Measurements from ENCODE around the gene SLC44A1. TPM values are rescaled to one million over a fixed set of nuclear protein-coding genes. Genes with fewer than 3 reads are reported as not detected.

Gene SLC44A1
- total RNA-seq, 4 donors from 2014 or later: 9.9 to 53.8 (median 40.8) TPM

- no peak overlapping the region for H3K4me3 ChIP-seq
- no peak for DNase-seq
- H3K27me3 ChIP-seq: no peaks in the 10 kb centered on the region
- peaks cover 0 to 11% (median 0%) of the 10 kb centered on the region in 4 donors for H3K4me1 ChIP-seq
- TF ChIP-seq POLR2A (IDR thresholded peaks at IDR 0.05) (no peak), CTCF (IDR thresholded peaks at IDR 0.05) (no peak)
- H3K36me3 ChIP-seq: no peaks in the 10 kb centered on the region
- H3K9me3 ChIP-seq: no peaks in the 10 kb centered on the region
- H3K27ac ChIP-seq: peak overlapping the region in 1 of 4 donors; percentile 32
Observed at GRCh38 chr9:105242062-105242461, 2.4 kb upstream of the SLC44A1 start.

- no peaks in the 10 kb centered on the region for H3K9me3 ChIP-seq
- no peaks in the 10 kb centered on the region for H3K27me3 ChIP-seq
- peaks cover 0 to 15% (median 0%) of the 10 kb centered on the region in 4 donors for H3K4me1 ChIP-seq
- no peak overlapping the region for H3K4me3 ChIP-seq
- TF ChIP-seq CTCF (IDR thresholded peaks at IDR 0.05) (no peak), POLR2A (IDR thresholded peaks at IDR 0.05) (no peak)
- H3K36me3 ChIP-seq: no peaks in the 10 kb centered on the region
- H3K27ac ChIP-seq: peak overlapping the region in 1 of 4 donors; percentile 32
- no peak for DNase-seq
Observed at GRCh38 chr9:105242557-105242956, 1.9 kb upstream of the SLC44A1 start.

- no peak for TF ChIP-seq POLR2A (IDR thresholded peaks at IDR 0.05)
- H3K27ac ChIP-seq: peak overlapping the region in 1 of 4 donors; percentile 32
- no peaks in the 10 kb centered on the region for H3K27me3 ChIP-seq
- no peak for DNase-seq
- H3K9me3 ChIP-seq: no peaks in the 10 kb centered on the region
- H3K4me3 ChIP-seq: no peak overlapping the region
- peaks cover 0 to 21% (median 0%) of the 10 kb centered on the region in 4 donors for H3K4me1 ChIP-seq
- H3K36me3 ChIP-seq: no peaks in the 10 kb centered on the region
Observed at GRCh38 chr9:105243015-105243686, 1.3 kb upstream of the SLC44A1 start.

GRCh38 chr9:105244734-105245028 lies 230 bp downstream of the SLC44A1 start:
- no peaks in the 10 kb centered on the region for H3K9me3 ChIP-seq
- peaks cover 0 to 21% (median 0%) of the 10 kb centered on the region in 4 donors for H3K4me1 ChIP-seq
- TF ChIP-seq CTCF (IDR thresholded peaks at IDR 0.05) (no peak), POLR2A (IDR thresholded peaks at IDR 0.05) (no peak)
- no peak for DNase-seq
- peak overlapping the region; percentile 77 to 94 (median 84) for H3K27ac ChIP-seq
- H3K36me3 ChIP-seq: no peaks in the 10 kb centered on the region
- peak overlapping the region; percentile 71 to 96 (median 82) for H3K4me3 ChIP-seq
- no peaks in the 10 kb centered on the region for H3K27me3 ChIP-seq

GRCh38 chr9:105245029-105245890 lies 809 bp downstream of the SLC44A1 start:
- Histone ChIP-seq H3K27me3 (no peaks in the 10 kb centered on the region), H3K4me1 (peaks cover 0 to 21% (median 0%) of the 10 kb centered on the region in 4 donors), H3K36me3 (no peaks in the 10 kb centered on the region), H3K4me3 (peak overlapping the region; percentile 71 to 96 (median 82)), H3K27ac (peak overlapping the region; percentile 77 to 94 (median 84)), H3K9me3 (no peaks in the 10 kb centered on the region)
- DNase-seq: peak; percentile 50 to 87 (median 85)
- TF ChIP-seq POLR2A (IDR thresholded peaks at IDR 0.05): no peak
- TF ChIP-seq CTCF (IDR thresholded peaks at IDR 0.05): peak in 4 of 6 experiments; percentile 39 to 71 (median 64)

GRCh38 chr9:105245891-105246161 lies 1.4 kb downstream of the SLC44A1 start:
- DNase-seq: no peak
- peaks cover 0 to 23% (median 0%) of the 10 kb centered on the region in 4 donors for H3K4me1 ChIP-seq
- H3K27me3 ChIP-seq: no peaks in the 10 kb centered on the region
- H3K27ac ChIP-seq: peak overlapping the region; percentile 77 to 94 (median 84)
- TF ChIP-seq POLR2A (IDR thresholded peaks at IDR 0.05) (no peak), CTCF (IDR thresholded peaks at IDR 0.05) (no peak)
- H3K9me3 ChIP-seq: no peaks in the 10 kb centered on the region
- peak overlapping the region; percentile 71 to 96 (median 82) for H3K4me3 ChIP-seq
- H3K36me3 ChIP-seq: no peaks in the 10 kb centered on the region

All from Peyer's patch (tissue), 4 donors.